Superior temporal gyrus (tissue), 1 donor: ENCODE results near the gene CDH4.

ENCODE experiments used
- DNase-seq: peaks from one replicate; pipeline ENCODE4 v3.0.0-alpha.2; 2016; ENCODE audit errors: extremely low spot score

CDH4 gene

GRCh38 chr20:61575151-61575937 is 323.3 kb downstream of the CDH4 start:
- no peak for DNase-seq

DNA sequence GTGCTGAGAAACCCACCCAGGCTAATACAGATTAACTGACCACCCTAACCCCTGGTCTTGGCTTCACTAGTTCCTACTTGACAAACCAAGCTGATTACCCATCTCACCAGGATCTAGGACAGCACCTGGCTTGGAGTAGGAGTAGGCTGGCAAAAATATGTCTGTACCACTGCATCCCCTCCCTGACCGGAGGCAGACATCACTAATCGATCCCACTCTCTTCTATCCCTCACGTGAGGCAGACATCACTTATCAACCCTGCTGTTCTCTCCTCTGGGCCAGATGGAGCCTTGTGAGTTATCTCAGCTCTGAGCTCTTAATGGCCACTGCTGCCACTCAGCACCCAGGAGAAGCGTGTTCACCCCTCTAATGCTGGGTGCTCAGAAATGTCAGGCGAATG is 324.3 kb downstream of the CDH4 start:
- no peak for DNase-seq

DNA sequence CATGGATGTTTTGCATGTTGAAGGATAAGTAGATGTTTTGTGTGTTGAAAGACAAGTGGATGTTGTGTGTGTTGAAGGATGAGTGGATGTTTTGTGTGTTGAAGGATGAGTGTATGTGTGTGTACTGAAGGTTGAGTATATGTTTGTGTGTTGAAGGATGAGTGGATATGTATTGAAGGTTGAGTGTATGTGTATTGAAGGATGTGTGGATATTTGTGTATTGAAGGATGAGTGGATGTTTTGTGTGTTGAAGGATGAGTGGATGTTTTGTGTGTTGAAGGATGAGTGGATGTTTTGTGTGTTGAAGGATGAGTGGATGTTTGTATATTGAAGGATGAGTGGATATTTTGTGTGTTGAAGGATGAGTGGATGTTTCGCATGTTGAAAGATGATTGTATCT is 325.0 kb downstream of the CDH4 start:
- DNase-seq, result no peak

DNA sequence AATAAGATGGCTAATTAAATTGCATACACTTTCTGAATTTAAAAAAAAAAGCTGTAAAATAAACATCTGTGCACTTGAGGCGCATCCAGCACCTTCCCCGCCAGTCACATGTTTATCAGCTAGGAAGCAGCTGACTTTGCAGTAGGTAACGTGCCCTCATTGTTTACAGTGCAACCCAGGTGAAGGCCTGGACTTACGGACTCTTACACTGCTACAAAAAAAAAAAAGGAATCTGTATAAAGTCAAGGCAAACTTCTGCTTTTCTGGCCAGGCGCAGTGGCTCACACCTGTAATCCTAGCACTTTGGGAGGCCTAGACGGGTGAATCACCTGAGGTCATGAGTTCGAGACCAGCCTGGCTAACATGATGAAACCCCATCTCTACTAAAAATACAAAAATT is 327.8 kb downstream of the CDH4 start:
- DNase-seq, result no peak

GRCh38 chr20:61580958-61581824 is 329.1 kb downstream of the CDH4 start:
- no peak for DNase-seq

DNA sequence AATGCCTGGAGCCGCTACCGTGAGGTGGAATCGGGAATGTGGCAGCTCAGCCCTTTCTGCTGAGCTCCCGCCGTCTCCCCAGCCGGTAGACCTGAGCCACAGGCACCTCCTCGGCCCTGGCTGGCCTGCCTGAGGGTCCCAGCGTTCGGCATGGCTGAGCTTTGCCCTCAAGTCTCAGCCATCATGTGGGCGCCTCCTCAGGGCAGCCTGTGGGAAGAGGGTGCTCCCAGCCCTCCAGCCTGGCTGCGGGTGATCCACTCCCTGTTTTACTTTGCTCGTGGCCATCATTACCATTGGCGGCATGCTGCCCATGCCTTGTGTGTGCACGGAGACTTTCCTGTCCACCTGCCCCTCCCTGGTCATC is 329.7 kb downstream of the CDH4 start:
- no peak for DNase-seq

DNA sequence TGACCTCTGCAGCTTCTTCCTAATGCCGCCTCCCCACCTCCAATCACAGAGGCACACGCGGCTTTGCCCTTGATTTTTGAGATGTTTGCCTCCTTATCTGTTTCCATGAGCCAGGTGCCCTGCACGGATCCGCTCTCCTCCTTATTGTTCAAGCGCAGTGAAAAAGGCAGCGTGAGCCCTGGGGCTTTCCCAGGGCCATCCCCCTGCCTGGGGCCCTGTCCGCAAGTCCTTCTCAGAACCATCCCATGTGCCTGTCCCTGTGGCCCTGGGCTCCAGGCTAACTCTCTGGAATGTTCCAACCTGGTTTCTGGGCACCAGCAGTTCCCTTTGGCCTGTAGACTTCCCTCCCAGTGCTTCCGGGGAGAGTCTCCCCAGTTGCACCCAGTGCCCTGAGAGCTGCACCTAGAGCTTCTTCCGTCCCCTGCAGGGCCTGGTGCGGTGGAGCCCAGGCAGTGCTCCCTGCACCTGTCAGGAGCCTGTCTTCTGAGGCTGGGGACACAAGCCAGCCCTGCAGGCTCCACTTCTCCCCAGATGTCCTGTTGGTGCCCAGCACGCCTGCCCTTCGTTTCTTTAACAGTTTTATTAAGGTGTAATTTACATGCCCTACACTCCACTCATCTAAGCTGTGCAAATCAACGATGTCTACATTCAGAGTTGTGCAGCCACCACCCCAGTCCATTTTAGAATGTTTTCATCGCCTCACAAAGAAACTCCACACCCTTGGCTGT is 330.3 kb downstream of the CDH4 start:
- DNase-seq, result no peak

DNA sequence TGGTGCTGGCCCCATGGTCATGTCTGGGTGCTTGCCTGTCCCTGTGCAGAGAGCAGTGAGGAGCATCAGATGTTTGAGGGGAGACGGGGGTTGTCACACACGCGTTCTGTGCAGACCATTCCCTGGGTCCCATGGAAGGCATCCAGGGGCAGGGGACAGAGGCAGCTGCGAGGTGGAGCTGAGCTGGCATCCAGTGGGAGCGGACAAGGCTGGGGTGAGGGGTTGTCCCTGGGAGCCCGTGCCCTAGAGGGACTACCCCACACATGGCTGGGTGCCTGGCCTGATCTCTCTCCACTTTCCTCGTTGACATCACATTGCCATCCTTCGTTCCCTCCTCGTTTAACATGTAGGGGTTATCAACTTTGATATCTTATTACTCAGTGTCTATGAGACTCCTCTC is 331.3 kb downstream of the CDH4 start:
- no peak for DNase-seq

- no peak for DNase-seq
Measured at GRCh38 chr20:61584851-61585250, 332.8 kb downstream of the CDH4 start.

DNA sequence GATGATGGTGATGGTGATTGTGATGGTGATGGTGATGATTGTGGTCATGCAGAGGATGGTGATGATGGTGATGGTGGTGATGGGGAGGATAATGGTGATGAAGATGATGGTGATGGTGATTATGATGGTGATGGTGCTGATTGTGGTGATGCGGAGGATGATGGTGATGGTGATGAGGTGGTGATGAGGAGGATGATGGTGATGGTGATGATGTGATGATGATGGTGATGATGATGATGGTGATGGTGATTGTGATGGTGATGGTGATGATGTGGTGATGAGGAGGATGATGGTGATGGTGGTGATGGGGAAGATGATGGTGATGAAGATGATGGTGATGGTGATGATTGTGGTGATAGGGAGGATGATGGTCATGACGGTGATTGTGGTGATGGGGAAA is 333.7 kb downstream of the CDH4 start:
- DNase-seq, result no peak

DNA sequence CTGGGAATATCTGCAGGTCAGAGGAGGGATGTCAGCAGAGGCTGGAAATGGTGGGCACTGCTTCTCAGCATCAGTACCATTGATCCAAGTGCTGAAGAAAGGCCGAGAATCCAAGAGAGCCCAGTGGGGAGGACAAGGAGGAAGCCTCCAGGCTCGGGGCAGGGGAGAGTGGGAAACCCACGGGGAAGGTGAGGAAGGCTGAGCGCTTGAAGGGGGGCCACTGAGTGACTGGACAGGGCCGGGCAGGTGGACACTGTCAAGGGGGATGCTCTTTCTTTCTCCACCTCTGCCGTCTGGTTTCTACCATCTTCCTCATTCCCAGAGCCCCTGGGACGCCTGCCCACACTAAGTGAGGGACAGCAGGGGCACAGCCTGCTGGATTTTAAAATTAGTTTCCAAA is 335.0 kb downstream of the CDH4 start:
- DNase-seq, result no peak

DNA sequence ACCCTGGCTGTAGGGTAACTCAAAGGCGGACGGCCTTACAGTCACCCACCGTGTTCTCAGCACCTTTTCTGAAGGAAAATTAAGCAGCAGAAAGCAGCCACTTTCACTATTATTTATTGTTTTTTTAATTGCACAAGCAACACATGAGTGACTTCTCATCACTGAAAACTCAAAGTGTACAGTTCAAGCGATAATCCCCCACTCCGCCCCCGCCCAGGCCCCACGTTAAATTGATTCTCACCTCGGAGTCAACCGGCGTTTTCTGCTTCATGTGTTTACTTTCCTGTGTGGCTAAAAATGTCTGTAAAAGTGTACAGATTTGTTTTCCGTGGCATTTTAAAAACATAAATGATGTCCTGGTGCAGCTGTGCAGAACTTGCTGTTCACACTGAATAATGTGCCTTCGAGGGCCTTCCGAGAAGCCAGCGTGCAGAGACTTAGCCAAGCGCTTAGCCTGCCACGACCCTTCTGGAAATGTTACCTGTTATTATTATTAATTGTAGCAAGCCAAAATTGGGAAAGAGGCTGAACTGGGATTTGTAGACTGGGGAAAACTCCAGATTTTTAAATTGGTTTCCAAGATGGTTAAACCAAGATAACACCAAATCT is 335.7 kb downstream of the CDH4 start:
- DNase-seq, result no peak

- DNase-seq, result no peak
Measured at GRCh38 chr20:61588411-61589385, 336.6 kb downstream of the CDH4 start.

DNA sequence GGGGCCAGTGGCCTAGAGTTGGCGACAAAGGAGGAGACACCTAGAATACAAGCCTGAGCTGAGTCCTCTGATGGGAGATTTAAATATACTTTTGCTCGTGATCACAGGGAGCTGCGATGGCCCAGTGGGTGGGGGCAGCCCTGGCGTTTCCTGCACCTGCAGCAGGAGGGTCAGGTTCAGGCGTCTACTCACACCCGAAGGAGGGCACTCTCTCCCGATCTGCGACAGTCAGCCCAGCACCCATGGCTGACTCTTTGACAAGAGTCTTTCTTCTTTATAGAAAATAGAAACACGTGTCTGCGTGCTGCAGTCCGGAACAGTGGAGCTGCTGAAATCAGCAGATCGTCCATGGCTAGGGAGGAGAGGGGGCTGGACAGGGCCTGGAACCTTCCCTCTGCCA is 338.2 kb downstream of the CDH4 start:
- DNase-seq, result no peak

DNA sequence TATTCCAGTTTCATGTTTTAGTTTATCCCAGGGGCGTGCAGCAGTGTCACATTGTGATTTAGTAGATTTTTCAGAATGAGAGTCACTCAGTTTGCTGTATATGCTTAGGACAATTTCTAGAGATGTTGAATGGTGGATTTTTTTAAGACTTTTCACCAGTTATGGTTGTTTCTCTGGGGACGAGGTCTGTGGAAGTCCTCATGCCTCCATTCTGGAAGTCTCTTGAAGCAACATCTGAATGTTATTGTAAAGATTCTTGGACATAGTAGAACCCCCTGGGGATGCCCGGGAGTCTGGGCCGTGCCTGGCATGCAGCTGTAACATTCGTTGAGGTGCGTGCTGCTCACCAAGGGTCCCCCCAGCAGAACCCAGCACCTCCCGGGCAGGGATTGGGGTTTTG is 341.5 kb downstream of the CDH4 start:
- no peak for DNase-seq

GRCh38 chr20:61594198-61594597 is 342.1 kb downstream of the CDH4 start:
- DNase-seq, result no peak

DNA sequence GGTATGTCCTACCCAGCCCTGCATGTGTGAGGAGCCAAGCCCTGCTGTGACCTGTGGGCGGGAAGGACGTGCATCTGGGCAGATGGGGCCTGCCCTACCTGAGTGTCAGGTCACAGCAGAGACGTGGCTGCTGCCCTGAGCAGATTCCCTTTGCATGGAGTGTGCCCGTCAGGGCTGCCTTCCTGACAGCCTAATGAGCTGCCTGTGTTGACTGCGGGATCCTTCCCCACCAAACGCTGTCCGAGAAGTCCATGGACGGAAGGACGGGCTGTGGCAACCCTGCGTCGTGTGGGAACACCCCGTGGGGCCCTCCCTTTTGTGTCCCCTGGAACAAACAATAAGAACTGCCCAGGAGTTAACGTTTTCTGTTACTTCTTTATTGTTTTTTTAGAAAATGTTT is 343.2 kb downstream of the CDH4 start:
- DNase-seq, result no peak

- no peak for DNase-seq
Measured at GRCh38 chr20:61596687-61597330, 344.7 kb downstream of the CDH4 start.

DNA sequence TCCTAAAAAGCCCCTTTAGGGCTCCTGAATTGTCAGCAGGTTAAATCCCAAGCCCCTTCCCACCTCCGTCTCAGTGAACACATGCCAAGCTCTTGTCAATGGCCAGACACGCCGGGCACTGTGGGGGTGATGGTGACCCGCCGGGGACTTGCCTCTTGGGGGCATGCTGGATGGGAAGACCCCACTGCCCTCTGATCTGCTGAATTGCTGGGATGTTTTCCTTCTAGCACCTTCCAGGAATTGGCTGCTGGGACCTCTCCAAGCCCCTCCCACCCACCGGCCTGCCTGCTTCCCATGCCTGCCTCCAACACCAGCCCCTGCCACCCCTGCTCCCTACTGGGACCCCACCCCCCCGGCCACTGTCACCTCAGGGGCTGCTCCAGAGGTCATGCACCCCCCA is 345.9 kb downstream of the CDH4 start:
- DNase-seq, result no peak

DNA sequence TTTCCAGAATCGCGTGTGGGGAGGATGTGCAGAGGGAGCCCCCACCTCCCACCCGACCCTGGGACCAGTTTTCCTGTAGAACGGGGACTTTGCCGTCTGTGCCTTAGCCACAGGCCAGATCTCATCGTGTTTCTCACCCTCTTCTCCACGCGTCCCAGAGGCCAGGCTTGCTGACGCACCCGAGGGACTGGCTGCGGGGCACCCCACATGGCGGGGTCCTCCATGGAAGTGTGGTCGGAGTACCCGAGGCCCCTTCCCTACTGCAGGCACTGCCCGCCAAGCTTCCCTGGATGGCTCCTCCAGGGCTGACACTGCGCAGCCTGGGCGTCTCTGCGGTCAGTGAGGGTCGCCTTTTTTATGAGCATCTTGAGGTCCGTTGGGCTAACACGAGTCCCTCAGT is 346.5 kb downstream of the CDH4 start:
- no peak for DNase-seq
